ENCODE measurements around the gene AK4.
A peak's percentile ranks its signal among the peaks of the same experiment; 100 is the strongest.
"Not testable (repeated sequence)": the region's sequence is repeated elsewhere in the genome, so short reads cannot be mapped to it uniquely, and the experiment has no call there.

AK4 gene

DNA sequence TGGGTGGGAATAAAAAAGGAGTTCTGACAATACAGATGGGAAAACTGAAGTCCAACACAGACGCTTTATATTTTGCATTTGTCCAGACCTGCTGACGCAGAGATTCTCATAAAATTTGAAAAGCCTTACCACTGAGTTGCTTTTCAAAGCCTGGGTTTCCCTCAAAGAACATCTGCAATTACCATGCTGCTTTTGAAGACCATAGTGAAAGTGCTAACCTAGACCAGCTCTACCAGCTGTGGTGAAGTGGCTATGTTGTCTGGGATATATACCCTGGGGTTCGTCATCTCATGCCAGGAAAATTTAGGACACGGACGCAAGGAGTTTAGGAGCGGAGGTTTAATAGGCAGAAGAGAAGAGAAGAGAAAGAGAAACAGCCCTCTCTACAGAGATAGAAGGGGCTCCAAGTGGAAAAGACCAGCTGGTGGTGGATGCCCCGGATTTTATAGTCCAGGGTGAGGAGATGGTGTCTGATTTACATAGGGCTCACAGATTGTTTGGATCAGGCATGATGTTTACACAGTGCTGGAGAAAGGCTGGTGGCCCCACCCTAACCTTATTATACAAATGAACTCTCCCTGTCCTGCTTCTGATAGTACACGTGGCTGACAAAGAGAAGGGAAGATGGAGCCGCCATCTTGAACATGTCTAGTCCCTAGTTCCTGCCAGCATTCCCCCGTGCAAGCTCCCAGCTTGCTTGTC is 73.8 kb downstream of the AK4 start:
- DNase-seq = peak; percentile 1

DNA sequence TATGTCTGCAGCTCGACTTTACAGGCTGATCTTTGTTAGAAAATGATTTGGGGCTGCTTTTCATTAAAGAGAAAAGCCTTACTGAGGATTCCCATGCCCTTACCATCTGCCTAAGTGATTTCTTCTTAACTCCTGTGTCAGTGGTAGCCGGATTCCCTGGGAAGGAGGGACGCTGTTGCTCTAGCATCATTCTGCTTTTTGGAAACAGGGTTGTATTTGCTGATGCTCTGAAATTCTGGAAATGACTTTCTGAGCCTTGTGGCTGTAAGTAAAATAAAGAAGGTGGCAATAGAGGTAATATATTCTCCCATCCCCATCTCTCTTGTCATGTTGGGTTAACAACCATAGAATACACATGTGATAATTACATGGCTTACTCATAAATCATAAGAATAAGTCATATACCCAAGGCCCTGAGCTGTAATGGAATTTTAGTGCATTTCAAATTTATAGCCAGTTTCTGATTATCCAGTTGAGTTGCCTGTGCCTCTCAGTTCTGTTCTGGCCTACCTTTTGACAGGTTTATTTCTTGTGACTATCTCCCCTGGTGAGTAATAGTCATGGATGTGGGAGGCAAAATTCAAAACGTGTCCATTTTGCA is 74.4 kb downstream of the AK4 start:
- no peak for DNase-seq

DNA sequence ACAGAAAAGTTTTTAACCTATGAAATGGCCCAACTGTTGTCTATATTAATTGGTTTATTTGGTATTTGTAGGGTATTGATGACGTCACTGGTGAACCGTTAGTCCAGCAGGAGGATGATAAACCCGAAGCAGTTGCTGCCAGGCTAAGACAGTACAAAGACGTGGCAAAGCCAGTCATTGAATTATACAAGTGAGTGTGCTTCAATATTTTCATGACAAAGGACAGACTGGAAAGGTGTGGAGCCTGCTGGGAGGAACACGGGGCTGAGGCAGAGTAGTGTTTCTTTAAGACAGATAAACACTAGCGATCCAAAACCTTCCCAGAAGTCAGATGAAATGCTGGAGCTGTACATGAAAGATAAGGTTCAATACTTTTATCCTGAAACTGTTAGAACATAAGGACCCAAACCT is 76.7 kb downstream of the AK4 start:
- no peak for DNase-seq

DNA sequence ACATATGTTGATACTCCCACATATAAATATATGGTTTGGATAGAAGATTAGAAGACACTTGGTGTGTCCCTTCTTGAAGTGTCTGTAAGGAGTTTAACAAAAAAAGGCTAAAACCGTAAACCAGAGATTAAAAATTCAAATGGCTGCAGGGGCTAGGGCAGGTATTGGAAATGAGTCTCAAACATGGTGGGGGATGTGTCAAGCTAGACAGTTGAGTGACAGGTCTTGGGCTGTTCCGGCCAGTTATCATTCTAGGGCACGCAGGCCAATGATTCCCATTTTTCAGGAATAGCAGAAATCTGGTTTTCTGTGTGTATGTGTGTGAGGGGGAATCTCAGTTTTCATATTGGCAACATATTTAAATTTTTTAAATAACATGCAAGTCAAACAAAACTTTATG is 77.2 kb downstream of the AK4 start:
- no peak for DNase-seq

DNA sequence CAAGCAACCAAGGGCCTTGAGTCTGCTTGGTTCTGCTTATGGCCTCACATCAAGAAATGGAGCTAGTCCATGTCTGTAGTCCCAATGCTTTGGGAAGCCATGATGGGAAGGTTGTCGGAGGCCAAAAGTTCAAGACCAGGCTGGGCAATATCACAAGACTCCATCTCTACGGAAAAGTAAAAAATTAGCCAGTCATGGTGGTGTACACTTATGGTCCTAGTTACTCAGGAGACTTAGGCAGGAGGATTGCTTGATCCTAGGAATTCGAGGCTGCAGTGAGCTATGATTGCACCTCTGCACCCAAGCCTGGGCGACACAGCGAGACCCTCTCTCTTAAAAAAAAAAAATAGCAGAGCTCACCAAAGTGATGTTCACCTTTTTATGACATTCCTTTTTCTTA is 81.2 kb downstream of the AK4 start:
- no peak for DNase-seq

DNA sequence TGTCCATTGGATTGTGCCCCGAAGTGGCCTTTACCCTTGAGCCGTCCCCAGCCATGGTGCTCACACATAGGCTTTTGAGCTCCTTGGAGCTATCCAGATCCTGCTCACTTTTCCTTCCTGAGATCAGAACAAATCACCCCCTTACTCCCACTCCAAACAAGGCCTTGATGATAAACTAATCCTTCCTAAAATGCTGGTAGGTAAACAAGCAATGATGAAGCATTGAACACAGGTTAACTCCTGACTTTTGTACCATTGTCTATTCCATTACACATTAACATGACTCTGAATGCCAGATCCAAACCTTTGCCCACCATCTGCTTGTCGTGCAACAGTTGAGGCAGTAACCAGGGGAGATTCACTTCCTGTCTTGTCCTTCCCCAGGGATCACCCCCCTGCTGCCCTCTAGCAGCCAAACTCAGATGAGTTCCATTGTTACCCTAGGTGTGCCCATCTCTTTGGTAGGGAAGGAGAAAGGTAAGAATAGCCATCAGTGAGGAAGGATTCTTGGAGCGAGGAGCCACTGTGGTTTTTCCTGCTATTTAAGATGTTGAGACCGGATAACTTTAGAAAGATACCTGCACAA is 81.8 kb downstream of the AK4 start:
- DNase-seq = no peak

DNA sequence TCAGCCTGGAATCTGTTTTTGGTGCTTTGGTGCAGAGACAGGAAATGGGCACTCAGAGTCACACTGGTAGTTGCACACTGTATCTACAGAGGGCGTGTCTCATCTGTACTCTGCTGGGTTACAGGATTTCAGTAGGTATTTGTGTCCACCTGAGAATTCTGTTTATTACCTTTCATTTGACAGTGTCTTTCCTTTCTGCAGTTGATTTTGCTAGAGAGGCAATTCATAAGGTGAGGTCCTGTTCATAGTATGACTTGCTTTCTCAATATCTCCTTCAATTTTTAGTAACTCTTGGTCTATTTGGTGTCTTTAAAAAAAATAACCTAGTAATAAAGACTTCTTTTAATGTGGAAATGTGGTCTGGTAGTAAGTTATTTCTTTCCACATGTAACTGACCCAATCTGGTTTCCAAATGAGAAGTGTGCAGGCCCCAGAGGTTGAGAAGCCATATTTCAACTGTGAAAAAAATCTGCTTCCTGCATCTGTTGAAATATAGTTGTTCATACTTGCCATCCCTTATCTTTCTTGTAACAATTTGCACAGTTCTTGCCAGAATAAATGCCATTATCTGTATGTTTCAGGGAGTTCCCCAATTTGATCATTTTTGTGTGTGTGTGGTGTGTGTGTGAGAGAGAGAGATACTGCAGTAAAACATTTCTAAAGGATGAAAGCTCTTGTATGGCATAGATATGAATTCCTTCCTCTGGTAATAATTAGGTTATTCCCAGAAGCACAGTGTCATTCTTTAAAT is 82.9 kb downstream of the AK4 start:
- peak; percentile 0 for DNase-seq

DNA sequence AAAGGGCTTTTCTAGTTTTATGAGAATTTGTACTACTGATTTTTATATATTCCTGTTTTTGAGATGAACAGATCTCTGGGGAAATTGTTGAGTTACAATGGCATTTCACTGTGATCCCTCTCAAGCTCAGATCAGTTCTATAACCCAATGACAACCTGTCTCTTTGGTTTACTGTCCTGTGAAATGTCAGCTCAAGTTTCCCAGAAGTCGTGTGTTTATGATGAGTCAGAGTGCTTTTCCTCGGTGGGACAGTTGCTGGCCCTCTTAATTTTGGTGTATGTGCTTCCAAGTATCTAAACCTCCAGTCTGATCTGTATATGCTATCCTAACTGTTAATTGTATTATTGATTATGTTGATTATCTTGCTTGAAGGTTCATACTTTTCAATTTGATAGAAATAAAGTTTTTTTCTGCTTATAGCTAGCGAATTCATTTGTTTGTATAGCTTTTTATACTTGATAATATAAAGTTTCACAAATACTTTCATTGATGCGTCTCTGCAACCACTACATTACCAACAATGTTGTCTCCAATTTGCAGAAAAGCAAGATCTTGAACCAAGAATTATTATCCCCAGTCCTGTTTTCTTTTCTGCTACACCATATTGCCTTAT is 83.8 kb downstream of the AK4 start:
- no peak for DNase-seq

DNA sequence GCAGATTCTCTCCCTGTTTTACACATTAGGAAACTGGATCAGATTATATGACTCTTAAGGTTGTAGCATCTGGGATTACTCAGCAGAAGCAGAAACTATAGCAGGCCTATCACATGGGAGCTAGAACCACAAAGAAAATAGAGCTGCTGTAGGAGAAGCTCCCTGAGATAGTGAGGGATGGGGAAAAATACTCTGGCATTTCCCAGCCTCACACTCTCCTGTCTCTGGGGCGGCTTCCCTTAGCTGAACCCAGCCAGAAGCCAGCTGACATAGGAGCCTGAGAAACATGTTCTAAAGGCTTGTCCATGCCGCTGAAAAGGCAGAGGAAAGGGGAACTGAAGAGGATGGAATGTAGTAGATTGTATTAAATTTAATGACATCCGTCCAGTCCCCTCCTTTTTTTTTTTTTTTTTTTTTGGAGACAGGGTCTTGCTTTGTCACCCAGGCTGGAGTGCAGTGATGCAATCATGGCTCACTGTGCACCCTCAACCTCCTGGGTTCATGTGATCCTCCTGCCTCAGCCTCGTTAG is 84.5 kb downstream of the AK4 start:
- no peak for DNase-seq

DNA sequence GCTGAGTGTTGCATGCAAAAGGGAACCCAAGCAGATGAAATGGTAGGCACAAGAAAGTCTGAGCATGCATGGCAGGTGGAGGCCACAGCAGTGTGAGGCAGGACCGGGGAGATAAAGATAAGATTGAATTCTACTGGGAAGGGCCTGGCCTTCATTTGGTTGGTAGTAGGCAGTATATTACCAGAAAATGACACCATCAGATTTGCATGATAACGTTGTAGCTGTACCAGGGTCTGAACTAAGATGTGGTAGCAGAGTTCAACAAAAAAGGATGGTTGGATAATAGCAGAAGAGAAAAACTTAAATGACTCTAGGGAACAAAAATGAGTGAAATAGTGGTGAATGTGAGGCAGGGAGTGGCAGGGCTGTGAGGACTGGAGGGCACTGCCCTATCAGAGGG is 85.8 kb downstream of the AK4 start:
- no peak for DNase-seq

DNA sequence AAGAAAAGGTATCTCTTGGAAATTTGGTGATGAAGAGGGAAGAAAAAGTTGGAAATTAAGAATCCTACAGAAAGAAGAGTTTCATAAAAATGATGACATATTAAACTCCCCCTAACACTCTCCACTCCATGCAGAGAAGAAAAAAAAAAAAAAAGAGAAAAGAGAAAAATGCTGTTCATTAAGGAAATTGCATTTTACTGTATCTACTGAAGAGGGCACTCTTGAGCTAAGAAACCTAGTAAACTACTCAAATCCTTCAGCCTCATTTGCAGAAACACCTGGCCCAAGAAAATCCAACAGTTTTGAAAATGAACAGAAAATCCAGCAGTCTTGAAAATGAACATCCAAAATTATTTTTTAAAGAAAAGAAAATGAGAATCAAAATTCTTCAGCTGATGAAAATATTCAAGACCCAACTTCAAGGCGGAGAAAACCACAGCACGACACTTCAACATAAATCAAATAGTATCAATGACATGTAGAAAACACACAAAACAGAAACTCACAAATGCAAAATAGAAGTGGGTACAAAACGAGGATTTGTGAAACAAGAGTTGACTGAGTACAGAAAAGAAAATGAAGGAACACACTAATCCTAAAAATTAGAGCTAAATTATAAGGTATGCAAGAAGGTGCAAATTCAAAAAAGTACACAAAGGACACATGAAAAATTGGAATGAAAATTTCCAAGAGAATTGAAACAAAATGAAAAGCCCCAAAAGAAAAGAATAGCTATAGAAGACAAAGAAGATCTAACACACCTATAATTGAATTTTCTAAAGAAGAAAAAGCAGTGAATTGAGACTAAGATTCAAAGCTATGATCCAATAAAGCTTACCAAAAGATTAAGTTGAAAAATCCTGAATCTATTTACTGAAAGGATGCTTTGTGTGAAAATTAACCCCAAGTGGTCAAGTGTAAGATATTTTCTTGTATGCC is 88.1 kb downstream of the AK4 start:
- peak; percentile 42 for DNase-seq

DNA sequence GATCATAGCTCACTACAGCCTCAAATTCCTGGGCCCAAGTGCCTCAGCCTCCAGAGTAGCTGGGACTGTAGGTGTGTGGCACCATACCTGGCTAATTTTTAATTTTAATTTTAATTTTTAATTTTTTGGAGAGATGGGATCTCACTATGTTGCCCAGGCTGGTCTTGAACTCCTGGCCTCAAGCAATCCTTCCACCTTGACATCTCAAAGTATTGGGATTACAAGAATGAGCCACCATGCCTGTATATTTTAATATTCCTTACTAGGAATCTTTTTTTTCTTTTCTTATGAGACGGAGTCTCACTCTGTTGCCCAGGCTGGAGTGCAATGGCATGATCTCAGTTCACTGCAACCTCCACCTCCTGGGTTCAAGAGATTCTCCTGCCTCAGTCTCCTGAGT is 89.1 kb downstream of the AK4 start:
- DNase-seq = not testable (repeated sequence)

DNA sequence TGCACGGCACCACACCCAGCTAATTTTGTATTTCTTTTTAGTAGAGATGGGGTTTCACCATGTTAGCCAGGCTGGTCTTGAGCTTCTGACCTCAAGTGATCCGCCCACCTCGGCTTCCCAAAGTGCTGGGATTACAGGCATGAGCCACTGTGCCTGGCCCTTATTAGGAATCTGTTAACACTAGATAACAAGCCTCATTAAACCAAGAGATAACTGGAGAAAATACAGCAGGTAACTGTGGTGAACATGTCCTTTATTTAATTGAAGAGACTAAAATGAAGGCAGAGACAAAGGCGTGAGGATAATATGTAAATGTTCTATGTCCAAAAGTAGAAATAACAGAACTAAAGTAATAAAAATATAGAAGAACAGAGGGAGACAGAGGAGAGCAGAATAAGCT is 89.5 kb downstream of the AK4 start:
- no peak for DNase-seq

DNA sequence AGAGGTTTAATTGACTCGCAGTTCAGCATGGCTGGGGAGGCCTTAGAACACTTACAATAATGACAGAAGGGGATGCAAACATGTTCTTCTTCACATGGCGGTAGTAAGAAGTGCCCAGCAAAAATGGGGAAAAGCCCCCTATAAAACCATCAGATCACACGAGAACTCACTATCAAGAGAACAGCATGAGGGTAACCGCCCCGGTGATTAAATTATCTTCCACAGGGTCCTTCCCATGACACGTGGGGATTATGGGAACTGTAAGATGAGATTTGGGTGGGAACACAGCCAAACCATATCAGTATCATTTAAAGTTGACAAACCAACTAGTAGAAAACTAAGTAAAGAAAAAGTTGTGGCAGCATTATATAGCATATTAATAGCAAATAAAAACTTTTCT is 90.0 kb downstream of the AK4 start:
- DNase-seq = no peak

DNA sequence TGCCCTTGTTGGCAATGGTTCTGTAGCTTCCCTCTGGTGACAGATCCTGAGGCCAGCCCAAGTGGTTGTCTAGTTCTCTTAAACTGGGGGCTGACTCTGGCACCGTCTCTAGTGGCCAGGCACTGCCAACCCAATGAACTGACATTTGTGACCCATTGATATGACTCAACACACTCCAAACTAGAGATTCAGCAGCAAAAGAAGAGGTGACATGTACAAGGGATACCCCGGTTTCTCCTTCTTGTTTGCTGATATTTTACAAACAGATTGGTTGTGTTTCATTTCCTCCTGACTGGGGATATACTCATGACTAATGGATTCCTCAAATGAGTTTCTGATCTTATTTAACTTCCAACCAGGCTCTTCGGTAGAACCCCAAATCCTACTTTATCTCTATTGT is 95.5 kb downstream of the AK4 start:
- DNase-seq = no peak

DNA sequence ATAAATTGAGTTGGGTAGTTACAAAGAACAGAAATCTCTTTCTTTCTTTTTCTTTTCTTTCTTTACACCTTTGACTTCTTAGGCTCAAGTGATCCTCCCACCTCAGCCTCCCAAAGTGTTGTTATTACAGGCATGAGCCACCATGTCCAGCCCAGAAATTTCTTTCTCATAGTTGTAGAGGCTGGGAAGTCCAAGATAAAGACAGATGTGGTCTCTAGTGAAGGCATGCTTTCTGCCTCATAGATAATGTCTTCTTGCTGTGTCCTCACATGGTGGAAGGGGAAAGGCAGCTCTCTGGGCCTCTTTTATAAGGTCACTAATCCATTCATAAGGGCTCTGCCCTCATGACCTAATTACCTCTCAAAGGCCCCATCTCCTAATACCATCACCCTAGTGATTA is 97.3 kb downstream of the AK4 start:
- DNase-seq = no peak

DNA sequence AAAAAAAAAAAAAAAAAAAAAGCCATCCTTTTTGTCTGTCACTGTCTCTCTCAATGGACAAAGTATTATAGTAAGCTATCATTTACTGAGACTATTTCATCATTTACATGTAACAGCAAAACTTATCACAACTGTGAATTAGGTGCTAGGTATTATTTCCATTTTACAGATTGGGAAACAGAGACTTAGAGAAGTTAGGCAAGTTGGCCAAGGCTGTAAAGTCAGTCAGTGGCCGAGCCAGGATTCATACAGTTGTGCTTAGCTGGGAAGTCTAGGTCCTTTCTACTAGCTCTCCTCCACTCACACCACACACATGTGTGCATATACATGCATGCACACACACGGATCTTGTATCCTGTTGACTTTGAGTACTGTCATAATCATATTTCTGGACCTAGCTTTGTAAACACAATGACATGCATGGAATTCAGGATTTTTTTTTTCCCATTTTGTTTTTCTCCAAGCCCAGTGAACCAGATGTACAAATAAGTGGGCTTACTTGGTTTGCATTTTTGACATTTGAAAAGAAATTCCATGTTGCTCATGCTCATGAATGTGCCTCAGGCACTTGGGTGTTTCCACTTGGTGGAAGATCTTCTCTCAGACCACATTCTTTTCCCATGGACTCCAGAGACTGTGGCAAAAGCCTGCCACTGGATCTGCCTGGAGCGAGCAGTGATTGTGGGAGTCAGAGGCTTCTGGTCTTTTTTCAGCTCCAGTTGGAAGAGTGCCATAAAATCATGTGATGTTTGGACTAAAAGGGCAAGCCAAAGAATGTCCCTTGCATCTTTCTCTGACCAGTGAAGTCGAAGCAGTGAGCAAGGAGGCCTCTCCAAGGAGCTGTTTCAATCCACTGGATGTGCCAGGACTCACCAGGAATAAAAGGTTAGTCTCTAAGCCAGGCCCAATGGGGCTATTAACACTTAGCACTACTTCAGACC is 99.7 kb downstream of the AK4 start:
- no peak for DNase-seq

DNA sequence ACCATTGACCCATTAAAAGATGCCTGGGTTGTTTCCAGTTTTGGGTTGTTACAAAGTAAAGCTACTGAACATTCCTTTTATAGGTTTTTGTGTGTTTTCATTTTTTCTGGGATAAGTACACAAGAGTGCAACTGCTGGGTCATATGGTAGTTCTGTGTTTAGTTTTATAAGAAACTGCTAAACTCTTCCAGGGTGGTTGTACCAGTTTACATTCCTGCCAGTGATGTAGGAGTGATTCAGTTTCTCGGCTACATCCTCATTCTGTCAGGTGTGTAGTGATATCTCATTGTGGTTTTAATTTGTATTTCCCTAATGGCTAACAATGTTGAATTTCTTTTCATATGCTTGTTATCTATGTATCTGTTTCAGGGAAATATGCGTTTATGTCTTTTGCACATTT is 102.8 kb downstream of the AK4 start:
- DNase-seq = no peak

DNA sequence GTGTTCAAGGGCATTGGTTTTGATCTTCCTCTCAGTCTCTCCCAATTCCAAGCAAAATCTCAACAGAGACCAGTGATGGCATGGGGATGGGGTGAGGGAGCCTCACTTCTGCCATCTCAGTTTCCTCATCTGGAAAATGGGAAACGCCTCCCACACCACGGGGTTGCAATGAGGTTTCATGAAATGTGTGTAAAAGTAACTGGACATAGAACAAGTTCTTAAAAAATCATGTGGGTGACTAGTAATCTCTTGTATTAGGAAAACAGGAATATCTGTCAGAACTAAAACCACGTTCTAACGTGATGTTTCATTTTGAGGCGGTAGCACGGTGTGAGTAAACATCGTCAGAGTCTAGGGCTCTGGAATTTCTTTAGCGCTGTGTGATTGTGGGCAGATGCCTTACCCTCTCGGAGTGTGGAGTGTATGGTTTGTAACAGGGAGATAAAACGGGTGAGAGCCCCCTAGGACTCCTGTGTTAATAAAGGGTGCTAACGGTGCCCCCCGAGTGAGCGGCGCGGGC is 105.9 kb downstream of the AK4 start:
- no peak for DNase-seq

DNA sequence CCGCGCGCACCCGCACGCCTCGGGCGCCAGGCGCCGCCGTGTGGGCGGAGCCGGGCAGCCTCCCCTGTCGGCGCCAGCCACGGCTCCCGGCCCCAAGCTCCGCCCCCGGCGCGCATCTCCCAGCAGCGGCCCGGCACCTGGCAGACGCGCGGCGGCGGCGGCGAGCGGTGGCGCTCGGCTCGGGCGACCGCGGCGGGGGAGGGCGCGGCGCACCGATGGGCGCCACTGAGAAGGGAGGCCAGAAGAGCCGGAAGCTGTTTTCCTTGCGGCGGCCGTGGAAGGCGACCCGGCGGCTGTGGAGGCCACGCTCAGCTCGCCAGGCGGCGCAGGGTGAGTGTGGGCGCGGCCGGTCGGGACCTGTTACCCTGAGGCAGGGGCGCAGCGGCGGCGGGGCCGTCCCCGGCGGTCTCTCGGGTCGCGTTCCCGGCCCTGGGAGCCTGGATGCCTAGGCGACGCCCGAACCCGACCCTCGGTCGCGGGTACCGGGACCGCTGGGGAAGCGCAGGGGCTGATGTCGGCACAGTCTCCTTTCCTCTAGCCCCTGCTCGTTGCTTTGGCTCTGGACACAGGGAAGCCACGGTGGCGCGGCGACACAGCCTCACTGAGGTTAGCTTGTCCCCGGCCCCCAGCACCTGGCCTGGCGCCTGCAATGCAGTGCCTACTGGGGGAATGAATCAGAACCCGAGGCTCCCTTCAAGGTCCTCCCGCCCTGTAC is 106.5 kb downstream of the AK4 start:
- peak; percentile 88 for DNase-seq

Measured in COR-L47 (cell line).